Measurements from ENCODE around the gene KCNK10.

KCNK10 gene

DNA sequence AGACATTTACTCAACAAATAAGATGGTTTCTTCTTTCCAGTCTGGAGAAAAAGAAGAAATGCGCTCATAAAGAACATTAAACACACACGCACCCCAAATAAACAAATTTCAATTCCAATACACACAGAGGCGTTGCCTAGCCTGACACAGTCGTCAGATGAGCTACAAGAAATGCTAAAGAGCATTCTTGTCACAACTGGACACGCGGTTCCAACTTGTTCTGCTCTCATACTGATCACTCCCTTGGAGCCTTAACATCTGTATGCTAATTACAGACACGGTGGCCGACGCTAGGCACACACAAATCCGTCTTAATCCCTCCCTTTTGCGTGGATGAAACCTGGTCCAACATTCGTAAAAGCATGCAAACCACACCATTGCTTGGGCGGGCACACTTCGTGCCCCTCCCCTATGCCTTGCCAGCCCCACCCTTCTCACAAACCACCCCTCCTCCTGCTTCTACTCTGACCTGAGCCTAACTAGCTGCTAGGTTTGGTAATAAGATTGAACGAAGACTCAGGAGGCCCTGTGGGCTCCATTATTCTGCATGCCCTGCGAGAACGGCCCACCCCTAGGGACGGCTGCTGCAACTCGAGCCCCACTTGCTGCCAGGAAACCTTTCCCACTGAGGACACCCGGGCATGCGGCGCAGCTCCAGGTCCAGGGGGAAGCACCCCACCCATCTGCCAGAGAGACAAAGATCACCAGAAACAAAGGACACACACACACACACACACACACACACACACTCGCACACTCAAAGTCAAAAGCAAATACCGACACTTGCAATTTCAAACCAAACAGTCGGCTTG lies 1.2 kb downstream of the KCNK10 start:
- no peak for DNase-seq (ENCODE audit: low read depth)

DNA sequence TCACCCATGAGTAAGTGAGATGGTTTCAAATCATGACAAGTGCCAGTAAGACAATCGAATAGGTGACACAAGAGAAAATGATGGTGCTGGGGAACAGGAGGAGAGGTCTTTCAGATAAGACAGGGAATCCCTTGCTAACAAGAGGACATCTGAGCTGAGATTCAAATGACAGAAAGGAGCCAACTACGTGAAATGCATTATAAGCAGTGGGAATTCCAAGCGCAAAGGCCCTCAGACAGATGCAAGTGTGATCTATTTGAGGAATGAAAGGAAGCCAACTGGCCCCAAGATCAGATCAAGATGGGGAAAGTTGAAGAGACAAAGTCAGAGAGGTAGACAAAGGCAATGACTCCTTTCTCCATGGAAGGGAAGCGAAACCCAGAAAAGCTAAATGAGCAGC lies 4.7 kb downstream of the KCNK10 start:
- DNase-seq (ENCODE audit: low read depth): no peak

DNA sequence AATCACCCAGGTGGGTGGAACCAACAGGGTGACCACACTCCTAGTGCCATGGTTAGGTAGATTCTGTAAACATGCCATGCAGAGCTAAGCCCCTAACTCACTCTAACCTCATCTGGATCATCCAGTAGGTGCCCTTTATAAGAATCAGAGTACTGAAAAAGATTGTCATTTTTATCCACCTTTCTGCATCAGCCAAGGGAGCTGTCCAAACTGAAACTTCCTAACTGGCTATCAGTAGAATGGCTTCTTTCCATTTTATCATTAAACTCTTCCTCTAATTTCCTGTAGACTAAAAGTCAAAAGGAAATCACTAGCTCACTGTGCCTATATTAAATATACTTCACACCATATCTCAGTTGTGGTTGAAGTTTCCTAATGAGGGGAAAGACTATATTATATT lies 6.5 kb downstream of the KCNK10 start:
- DNase-seq (ENCODE audit: low read depth): no peak

- DNase-seq (ENCODE audit: low read depth): no peak
Observed at GRCh38 chr14:88312257-88312656, 10.8 kb downstream of the KCNK10 start.

- no peak for DNase-seq (ENCODE audit: low read depth)
Observed at GRCh38 chr14:88311780-88312179, 11.3 kb downstream of the KCNK10 start.

DNA sequence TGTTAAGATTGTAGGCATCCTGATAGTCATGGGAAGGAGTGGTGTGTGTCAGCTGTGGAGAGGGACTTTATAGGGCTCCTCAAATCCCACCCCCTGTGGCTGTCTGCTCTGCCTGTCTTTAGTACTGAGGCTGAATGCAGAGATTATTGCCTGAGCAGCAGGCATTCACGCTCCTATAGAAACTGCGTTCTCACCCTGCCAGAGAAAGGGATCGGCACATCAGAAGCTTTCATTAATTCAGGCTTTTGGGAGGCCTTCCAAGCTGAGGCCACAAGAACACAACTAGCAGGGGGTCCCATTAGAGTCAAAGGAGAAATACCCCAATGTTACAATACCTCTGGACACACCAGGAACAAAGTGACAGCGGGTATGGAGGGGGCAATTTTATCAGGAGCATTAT lies 12.6 kb downstream of the KCNK10 start:
- DNase-seq (ENCODE audit: low read depth): no peak

GRCh38 chr14:88310021-88310420 lies 13.0 kb downstream of the KCNK10 start:
- no peak for DNase-seq (ENCODE audit: low read depth)

GRCh38 chr14:88305528-88306322 lies 17.3 kb downstream of the KCNK10 start:
- no peak for DNase-seq (ENCODE audit: low read depth)

GRCh38 chr14:88303041-88303440 lies 20.0 kb downstream of the KCNK10 start:
- no peak for DNase-seq (ENCODE audit: low read depth)

DNA sequence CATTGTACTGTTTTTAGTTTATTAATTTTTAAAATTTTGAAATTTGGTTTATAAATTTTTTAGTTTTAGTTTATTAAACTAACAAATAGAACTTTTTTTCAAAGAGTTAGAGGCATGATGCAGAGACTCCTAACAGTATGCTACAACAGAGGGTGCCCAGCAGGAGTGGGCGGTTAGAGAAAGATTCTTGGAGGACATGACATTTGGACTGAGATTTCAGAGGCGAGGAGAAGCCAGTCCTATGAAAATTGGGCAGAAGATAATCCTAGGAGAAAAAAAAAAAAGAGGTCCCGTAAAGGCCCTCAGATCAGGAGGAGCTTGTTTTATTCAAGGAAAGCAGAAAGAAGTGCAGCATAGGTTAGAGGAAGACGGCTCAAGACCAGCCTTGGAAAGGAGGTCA lies 21.7 kb downstream of the KCNK10 start:
- no peak for DNase-seq (ENCODE audit: low read depth)

- DNase-seq (ENCODE audit: low read depth): no peak
Observed at GRCh38 chr14:88300817-88301216, 22.3 kb downstream of the KCNK10 start.

GRCh38 chr14:88299865-88300530 lies 23.1 kb downstream of the KCNK10 start:
- DNase-seq (ENCODE audit: low read depth): no peak

DNA sequence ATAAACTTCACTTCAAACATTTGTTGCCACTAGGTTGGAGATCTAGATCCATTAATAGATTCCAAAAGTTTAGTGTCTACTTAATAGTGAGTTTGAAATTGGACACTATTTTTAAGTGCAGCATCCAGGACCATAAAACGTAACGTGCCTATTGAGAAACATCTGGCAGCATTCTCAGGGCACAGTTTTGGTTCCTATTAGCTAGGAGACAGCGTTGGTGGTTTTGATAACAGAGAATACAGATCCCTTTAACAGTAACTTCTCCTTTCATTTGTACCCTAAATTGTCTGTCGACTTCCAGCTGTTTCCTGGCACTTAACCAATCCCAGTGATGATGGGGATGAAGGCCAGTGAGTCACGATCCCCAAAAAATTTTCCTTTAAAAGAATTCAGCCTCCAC lies 25.8 kb downstream of the KCNK10 start:
- no peak for DNase-seq (ENCODE audit: low read depth)

DNA sequence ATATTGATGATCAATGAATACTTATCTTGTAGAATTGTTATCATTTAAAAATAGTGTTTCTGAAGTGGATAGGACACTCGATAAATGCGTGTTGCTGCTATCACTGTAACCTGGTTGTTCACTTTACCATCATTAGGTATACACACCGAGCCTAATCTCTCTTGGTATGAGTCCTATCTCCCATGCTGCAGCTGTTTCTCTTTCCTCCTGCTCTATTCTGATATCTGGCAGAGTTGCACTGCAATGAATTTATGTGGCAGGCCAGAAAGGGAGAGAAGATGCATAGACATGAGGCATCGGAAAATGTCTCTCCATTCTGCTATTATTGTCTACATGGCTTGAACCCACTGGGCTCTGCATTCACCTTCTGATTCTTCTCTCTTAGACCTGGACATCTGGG lies 26.7 kb downstream of the KCNK10 start:
- no peak for DNase-seq (ENCODE audit: low read depth)

DNA sequence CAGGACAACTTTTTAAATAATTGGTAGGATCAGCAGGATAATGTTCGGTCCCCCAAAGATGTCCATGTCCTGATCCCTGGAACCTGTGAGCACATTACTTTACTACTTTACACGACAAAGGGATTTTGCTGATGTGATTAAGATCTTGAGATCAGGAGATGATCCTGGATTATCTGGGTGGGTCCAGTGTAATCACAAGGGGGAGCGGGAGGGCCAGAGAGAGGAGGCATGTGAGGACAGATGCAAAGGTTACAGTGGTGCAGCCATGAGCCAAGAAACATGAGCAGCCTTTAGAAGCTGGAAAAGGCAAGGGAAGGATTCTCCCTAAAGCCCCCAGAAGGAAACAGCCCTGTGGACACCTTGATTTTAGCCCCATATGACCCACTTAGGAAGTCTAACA lies 33.1 kb downstream of the KCNK10 start:
- DNase-seq (ENCODE audit: low read depth): no peak

DNA sequence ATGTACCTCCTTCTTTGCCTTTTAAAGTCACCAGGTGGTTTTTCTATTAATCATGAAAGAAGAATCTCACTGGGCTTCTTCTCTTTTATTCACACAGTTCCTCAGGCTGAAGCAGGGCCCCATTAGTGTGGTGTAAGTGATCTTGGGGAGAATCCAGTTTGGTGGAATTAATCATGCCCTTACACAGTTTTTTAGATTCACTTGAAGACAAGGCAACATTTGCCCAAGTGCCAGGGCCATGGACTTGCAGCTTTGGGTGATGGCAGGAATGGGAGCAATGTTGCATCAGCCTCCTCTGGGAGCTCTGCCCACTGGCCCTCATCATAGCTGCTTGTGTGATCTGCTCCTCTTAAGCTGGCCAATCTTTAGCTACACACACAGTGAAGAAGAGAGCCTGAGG lies 33.8 kb downstream of the KCNK10 start:
- DNase-seq (ENCODE audit: low read depth): no peak

DNA sequence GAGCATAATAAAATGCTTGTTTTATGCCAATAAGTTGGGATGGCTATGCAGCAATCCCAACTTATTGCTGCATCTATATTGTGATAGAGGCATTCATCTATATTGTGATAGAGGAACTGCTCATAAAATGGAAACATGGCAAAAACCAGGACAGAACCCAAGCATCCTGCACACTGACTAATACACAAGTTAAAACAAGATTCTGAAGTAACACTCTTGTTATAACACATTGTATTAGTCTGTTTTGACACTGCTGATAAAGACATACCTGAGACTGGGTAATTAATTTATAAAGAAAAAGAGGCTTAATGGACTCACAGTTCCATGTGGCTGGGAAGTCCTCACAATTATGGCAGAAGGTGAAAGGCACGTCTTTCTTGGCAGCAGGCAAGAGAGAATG lies 36.8 kb downstream of the KCNK10 start:
- DNase-seq (ENCODE audit: low read depth): no peak

GRCh38 chr14:88281447-88281846 lies 41.6 kb downstream of the KCNK10 start:
- DNase-seq (ENCODE audit: low read depth): no peak

DNA sequence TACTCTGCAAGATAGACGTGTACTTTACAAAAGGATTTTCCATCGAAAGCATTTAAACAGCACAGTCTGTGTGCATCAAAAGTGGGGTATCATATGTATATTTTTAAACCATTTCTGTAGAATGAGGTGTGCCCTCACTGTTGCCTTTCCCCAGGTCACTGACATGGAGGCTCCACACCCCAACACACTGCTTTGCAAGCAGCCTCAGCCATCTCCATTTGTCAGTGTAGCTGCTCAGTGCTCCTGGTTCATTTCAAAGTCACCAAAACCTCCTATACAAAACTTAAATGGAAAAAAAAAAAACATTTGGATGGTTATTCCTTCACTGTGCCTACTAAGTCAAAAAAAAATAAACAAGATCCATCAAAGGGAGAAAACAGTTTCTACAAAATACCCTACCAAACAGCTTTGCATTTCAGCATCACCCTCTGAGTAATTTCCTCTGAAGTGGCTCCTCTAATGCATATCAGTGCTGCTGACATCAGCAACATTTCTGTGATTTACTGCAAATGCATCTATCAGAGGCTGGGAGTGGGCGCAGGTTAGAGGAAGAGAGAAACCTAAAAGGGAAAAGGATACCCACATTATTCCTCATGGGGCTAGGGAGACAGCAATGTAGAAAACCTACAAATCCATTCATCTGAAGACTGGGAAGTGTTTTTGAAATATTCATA lies 46.0 kb downstream of the KCNK10 start:
- no peak for DNase-seq (ENCODE audit: low read depth)

DNA sequence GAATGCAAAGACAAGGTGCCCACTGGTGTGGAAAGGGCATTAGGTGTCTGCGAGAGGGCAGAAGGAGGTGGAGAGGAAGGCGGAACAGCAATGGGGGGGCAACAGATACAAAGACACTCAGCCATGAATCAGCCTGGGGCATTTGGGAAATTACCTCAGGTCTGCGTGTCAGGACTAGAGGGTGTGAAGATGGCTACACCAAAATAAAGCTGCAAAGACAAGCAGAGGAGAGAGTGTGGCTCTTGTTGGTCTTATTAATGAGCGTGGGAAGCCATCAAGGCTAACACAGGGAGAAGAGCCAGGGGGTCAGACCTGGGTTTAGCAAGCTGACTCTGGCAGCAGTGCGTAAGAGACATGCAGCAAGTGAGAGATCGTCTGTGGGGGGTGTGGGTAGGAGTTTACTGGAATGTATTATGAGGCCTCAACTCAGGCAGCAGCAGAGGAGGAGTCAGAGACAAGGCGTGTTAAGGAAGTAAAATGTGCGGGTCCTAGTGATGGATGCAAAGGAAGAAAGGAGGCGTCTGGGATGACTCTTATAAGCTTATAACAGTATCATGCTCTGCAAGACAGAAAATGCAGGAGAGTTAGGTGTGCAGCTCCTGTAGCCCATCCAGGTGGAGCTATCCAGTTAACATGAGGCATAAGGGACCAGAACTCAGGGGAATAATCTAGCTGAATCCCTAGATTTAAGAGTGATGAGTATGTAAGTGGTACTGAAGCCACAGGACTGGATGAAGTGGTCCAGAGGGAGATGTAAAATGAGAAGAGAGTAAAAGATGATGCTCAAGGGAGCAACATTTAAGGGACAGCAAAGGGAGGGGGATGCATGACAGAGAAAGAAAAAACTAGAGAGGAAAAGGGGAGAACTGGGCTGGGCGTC lies 50.4 kb downstream of the KCNK10 start:
- DNase-seq (ENCODE audit: low read depth): no peak

DNA sequence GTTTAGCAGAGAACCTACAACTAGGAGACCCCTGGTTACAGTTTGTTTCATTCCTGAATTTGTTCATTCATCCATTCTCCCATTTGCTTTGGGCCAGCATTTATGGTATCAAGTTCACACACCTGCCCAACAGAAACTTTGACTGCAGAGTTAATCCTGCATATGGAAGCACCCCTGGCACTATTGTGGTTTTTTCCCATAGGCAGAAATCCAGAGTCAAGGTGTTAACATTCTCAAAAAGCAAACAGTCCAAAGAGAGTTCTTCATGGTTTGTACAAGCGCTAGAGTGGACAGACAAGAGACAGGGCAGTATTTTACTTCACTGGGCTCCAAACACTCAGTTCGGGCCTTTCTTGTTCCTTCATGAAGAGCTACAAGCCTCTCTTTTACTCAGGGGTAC lies 51.9 kb downstream of the KCNK10 start:
- DNase-seq (ENCODE audit: low read depth): no peak
